H1 (cell line): ENCODE results near the gene SMYD3.

Source experiments
- CTCF ChIP-seq, 3 experiments: IDR thresholded peaks; 1 replicate in 2 of 3; 2 replicates in 1 of 3; pipeline versions ENCODE4 v1.5.1 to v1.6.1; 2011; ENCODE audit warnings: low read length in 3 of 3, mild to moderate bottlenecking in 3 of 3, inconsistent platforms in 2 of 3, low read depth in 1 of 3, moderate library complexity in 1 of 3; ENCODE audit not compliant: insufficient read depth in 1 of 3; ENCODE audit errors: control extremely low read depth in 1 of 3
- RAD21 ChIP-seq, 2 experiments: IDR thresholded peaks in 1 of 2; conservative IDR thresholded peaks in 1 of 2; 2 replicates each; pipeline ENCODE4 v1.6.1; 2011; ENCODE audit warnings: low read depth in 2 of 2, low read length in 2 of 2, improper control_type of control experiment in 1 of 2, inconsistent platforms in 1 of 2, mild to moderate bottlenecking in 1 of 2, moderate library complexity in 1 of 2
- TAF1 ChIP-seq: IDR thresholded peaks from 2 replicates; pipeline ENCODE4 v1.6.1; 2011; ENCODE audit warnings: mild to moderate bottlenecking, low read depth, low read length
- ZNF274 ChIP-seq: IDR thresholded peaks from 2 replicates; pipeline ENCODE4 v1.7.0; 2012; ENCODE audit warnings: low read length, borderline replicate concordance; ENCODE audit errors: extremely low read depth

- TF ChIP-seq TAF1 (no peak), ZNF274 (no peak), CTCF (IDR thresholded peaks at IDR 0.05; ENCODE audit: control extremely low read depth in 1 of 3, insufficient read depth in 1 of 3, low read depth in 1 of 3, low read length in 3 of 3) (no peak), RAD21 (IDR thresholded peaks at IDR 0.05 in 1 of 2, conservative IDR thresholded peaks at IDR 0.05 in 1 of 2; ENCODE audit: low read depth in 2 of 2, low read length in 2 of 2) (no peak)
Measured at GRCh38 chr1:245921417-245921816, 585.7 kb downstream of the SMYD3 start.
